Right ventricle myocardium superior (tissue), 1 donor: ENCODE measurements around the gene BHLHE23. TPM values are rescaled to one million over a fixed set of nuclear protein-coding genes. Genes with fewer than 3 reads are reported as not detected.

Experiments
- ATAC-seq: fragments of 200-7000 bp; cut with Tn5 transposase; one replicate; pipeline ENCODE4 v1.9.1; 2020; ENCODE audit warnings: mild to moderate bottlenecking; ENCODE audit not compliant: poor library complexity
- DNase-seq: peaks from one replicate; pipeline ENCODE4 v3.0.0-alpha.2; 2020
- intact Hi-C: fragments of 100-400 bp; cut with DNase I; formaldehyde crosslinking; loops from one replicate; pipeline ENCODE4 v1.11.2; 2022
- total RNA-seq: library from RNA; stranded (reverse); fragmentation: NEBNext Ultra II Directional; extraction: Animal tissue kit (Norgen Biotek cat#: 25700); gene quantifications from one replicate; pipeline ENCODE4 v1.2.1, GENCODE V29; 2021
- donor health status: DM: no; HTN: yes; CAD: no; lungs with severe emphysema.

Gene BHLHE23
- total RNA-seq, 1 donor from 2014 or later = not detected

DNA sequence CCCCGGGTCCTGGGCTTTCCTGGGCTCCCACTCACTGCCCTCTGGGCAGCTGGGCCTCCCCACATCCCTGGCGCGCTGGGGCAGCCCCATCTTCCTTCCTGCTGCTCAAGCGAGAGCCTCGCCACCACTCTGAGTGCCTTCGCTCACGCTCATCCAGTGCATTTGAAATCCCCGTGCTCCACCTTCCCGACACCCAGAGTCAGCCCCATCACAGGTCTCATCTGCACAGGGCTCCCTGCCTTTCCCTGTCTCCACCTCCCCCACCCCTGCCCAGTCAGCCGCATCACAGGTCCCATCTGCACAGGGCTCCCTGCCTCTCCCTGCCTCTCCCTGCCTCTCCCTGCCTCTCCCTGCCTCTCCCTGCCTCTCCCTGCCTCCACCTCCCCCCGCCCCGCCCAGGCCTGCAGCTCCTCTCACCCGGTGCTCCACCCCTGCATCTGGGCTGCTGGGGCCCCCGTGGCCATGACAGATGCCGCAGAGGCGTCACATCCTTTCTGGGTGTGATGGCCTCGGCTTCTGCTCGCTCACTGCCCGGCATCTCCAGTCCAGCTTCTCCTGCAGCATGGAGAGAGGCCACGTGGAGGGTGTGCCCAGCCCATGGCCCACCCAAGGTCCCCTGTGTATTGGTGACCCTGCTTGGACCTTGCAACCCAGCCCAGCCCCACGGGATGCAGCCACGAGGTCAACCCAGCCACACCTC is 9.0 kb upstream of the BHLHE23 start:
- DNase-seq (peak; percentile 23), ATAC-seq (no peak)
- intact Hi-C loops = no loop called here

DNA sequence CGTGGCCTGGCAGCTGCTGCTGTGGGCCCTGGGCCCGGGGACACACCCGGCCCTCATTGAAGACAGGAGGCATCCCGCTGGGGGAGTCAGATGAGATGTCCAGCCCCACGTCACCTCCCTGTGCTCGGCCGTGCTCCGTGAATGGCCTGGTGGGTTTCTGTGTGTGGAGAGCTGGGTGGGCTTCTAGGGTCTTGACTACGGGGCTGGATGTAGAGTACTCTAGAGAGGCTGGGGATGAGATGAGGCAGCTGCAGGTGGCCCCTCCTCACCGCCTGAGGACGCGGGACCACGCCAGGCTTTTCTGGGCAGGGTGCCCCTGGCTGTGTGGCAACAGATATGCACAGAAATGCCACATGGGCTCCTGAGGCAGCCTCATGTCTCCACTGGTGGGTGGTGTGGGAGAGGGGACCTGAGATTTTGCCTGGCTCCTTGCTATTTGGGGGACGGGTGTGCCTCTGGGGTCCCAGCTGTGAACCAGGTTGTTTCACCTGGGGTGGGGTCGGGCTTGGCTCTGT is 8.4 kb upstream of the BHLHE23 start:
- ATAC-seq (no peak), DNase-seq (peak; percentile 26)
- intact Hi-C loops = no loop called here

DNA sequence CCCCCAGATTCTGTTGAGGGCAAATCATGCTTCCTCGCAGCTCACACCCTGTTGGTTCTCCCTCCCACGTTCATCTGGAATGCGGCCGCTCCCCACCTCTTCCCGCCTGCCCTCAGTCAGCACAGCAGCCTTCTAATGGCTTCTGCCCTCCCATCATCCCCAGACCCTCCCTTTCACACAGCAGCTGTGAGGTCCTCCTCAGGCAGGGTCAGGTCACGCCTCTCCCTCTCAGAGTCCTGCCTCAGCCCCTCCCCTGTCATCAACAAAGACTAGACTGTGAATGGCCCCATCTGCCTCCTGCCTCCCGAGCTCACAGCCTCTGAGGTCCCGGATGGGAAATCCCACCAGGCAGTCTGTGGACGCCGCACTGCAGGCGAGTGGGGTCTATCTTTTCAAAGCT is 7.9 kb upstream of the BHLHE23 start:
- intact Hi-C loops = no loop called here
- DNase-seq (no peak), ATAC-seq (no peak)

DNA sequence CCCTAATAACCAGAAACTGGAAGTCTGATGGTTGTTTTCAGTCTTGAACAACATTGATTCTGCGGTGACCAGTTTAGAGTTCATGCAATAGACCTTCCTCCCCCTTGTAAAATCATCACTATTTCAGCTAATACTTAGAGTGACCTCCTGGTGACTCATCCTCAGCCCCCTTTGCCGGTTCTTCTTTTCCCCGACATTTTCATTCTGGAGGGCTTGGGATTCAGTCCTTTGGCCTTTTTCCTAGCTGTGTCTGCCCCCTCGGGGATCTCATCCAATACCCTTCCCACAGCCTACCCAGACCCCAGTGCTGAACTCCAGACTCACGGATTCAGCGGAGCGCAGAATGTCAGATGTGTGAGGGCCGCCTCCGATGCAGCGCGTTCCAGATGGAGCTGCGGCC is 7.5 kb upstream of the BHLHE23 start:
- DNase-seq = no peak
- no peak for ATAC-seq
- intact Hi-C loops = no loop called here

DNA sequence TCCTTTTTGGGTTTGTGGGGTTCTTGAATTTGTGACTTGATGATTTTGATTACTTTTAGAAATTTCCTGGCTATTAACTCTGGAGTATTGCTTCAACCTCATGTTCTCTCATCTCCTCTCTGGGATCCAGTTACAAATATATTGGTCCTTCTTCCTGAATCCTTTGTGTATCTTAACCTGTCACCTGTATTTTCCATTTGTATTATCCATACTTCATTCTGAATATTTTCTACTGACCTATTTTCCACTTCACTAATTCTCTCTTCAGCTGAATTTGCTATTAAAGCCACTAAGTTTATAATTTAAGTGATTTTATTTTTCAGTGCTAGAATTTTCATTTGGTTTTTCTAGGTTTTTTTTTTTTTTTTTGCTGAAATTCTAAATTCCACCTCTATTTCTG is 6.4 kb upstream of the BHLHE23 start:
- ATAC-seq = no peak
- no peak for DNase-seq
- intact Hi-C loops = no loop called here

DNA sequence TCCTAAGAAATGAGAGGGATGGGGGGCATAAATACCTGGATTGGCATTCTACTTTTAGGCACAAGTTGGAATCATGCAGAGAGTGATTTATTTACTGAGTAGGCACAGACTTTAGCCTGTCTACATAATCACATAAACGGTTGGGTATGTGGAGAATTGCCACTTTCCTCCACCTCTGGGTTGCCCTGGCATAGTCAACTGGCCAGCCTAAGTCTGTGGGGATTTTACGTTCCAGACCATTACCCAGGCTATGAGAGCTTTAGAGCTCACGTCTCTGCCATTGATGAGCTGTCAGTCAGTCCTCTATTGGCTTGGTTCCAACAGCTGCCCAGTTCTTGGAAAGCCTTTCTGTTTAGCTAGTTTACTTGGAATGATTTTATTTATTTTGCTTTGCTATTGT is 5.0 kb upstream of the BHLHE23 start:
- ATAC-seq (no peak), DNase-seq (no peak)
- intact Hi-C loops = no loop called here

DNA sequence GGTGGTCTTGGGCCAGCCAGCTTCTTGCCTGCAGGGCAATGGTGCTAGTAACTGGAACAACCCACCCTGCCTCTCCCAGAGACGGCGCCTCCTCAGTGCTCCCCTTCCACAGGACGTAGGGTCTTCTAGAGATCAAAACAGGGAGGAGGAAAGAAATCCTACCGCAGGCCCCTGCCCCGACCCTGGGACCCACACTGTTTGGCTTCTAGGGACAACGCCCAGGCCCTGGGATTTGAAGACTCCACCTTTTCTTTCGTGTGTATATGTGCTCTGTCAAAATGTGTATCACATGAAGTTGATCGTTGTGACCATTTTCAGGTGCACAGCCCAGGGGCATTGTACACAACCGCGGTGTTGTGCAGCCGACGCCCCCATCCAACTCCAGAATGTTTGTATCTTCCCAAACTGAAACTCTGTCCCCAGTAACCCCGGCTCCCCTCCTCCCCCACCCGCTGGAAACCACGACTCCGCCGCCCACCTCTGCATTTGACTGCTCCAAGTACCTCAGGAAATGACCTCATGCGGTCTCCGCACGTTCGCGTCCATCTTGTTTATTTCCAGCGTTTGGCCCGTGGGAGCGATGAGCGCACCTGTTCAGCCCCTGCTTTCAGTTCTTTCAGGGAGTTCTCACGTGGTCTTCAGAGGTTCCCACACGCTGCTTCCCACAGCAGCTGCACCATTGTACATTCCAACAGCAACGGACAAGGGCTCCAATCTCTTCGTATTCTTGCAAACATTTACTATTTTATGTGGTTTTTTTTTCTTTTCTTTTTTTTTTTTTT is 3.4 kb upstream of the BHLHE23 start:
- DNase-seq (no peak), ATAC-seq (no peak)
- intact Hi-C loops = loop anchor here (2.0 kb wide), 1 partner anchor 137 kb away; no protein-coding TSS in a partner anchor

DNA sequence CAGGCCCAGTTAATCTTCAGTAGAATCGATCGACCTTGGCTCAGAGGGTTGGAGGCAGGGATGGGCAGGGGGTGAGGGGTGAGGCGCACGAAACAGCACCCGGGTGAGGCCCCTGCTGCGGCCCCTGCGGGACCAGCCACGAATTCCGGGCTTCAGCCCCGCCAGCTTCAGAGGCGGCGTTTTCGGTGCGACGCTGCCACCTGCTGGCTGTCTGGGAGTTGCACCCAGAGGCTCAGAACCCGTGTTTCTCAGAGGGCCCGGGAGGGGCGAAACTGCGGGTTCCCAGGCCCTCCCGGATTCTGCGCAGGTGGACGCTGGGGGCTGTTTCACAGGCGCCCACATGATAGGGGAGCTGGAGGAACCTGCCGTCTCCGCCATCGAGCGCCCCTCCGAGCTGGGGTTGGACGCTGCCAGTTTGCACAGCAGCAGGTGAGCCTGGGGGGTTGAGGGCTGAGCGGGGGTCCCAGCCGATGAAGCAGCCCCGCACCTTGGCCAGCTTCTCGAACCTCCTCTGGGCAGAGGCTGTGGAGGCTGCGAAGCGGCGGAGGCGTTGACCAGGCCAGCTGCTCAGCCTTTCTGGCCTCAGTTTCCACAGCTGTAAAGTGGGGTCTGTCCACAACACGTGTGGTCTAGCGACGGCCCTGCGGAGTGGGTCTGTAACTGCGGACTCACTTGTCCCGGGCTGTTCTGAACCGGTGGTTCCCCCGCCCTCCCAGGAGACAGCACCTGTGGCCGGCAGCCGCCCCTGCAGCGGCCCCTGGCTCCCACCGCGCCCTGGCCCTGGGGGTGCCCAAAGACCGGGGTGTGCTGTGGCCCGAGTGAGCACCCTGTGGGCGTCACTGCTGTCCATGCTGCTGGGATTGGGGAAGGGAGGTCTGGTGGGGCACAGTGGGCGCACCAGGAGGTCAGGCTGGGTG is 2.5 kb upstream of the BHLHE23 start:
- DNase-seq = peak; percentile 84
- intact Hi-C loops = loop anchor here (2.0 kb wide), 1 partner anchor 137 kb away; no protein-coding TSS in a partner anchor
- ATAC-seq = peak; percentile 93

DNA sequence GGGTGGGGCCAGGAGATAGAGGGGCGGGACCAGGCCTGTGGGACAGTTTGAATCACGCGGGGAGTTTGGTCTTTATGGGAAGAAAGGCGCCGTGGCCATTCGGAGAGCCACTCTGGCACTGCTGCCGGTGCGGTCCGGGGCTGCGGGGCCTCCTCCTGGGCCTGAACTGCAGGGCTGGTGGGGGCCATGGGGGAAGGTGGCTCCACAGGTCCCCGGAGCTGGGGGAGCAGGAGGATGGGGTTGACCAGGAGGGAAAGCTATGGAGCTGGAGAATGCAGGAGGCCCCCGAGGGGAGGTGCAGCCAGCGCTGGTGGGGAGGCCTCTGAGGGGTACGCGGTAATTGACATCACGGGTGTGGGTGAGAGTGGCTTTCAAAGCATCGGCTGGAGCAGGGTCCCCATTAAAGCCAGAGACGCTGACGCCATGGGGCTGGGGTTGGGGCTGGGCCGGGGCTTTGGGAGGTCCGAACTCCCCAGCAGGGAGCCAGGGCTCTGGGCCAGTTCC is 1.8 kb upstream of the BHLHE23 start:
- no peak for ATAC-seq
- DNase-seq = no peak
- intact Hi-C loops = loop anchor here (2.0 kb wide), 1 partner anchor 136 kb away; no protein-coding TSS in a partner anchor

DNA sequence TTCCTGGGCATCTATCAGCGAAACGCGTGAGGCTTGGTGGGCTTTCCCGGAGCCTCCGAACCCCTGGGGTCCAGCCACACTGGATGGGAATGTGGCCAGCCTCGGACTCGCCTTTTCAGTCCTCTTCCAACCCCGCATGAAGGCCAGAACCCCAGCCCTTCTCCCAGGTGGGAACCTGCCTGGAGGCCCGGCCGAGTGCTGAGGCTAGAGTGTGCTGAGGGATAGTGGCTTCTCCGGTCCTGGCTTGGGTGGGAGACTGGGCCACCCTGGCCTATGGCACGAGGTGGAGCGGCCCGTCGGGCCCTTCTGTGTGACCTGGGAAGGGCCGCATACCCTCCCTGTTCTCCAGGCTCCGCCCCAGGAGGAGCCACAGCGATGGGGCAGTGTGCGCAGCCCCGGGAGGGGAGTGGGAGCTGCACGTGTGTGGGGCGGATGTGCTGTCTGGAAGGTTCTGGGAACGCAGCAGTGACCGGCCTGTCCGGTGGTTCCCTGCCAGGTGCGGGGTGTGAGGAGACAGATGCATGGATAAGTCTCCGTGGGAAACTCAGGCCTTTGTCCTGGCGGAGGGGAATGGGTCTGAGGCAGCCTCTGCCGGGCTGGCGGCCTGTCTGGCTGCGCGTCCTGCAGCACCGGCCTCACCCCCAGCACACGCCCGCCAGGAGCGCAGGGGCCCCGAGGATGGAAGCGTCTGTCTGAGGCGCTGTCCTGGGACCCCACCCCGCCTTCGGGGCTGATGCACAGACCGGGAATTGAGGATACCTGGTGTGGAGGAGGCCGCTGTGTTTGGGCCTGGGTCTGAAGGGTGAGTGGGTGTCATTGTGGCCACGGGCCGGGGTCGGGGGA is 1.1 kb upstream of the BHLHE23 start:
- ATAC-seq (no peak), DNase-seq (no peak)
- intact Hi-C loops = loop anchor here (2.0 kb wide), 1 partner anchor 135 kb away; no protein-coding TSS in a partner anchor

DNA sequence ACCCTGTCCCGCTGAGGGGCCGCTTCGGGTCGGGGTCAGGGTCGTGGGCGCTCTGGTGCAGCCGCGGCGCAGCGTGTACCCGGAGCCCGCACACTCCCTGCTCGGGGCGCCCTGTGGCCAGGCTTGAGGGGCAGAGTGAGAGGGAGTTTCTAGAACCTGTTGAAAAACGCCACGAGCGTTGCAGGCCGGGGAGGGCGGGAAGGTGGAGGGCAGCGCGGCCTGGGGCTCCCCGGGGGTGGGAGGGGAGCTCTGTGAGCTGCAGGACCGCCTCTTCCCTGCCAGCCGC is 539 bp upstream of the BHLHE23 start:
- intact Hi-C loops = no loop called here
- no peak for ATAC-seq
- DNase-seq = no peak

DNA sequence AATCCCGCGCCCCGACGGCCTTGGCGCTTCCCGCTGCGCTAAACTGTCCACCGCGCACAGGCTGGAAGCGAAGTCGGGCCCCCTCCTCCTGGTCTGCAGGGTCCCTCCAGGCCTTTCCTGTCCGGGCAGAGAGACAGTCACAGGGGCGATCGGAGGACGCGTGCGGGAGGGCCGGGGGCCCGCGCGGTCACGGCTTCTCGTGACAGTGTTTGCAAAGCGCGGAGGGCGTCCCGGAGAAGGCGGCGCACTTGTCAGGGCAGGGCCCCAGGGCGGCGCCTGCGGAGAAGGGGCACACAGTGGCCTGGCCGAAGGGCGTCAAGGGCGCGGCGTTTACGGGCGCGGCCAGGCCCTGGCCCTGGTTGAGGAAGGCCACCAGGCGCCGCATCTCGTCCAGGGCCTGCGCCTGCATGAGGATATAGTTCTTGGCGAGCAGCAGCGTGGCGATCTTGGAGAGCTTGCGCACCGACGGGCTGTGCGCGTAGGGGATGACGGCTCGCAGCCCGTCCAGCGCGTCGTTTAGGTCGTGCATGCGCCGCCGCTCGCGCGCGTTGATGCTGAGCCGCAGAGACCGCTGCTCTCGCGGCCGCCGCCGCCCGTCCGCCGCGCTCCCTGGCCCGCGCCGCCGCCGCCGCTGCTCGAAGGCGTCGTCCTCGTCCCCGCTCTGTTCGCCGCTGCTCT is 763 bp downstream of the BHLHE23 start:
- intact Hi-C loops = no loop called here
- ATAC-seq (no peak), DNase-seq (no peak)

DNA sequence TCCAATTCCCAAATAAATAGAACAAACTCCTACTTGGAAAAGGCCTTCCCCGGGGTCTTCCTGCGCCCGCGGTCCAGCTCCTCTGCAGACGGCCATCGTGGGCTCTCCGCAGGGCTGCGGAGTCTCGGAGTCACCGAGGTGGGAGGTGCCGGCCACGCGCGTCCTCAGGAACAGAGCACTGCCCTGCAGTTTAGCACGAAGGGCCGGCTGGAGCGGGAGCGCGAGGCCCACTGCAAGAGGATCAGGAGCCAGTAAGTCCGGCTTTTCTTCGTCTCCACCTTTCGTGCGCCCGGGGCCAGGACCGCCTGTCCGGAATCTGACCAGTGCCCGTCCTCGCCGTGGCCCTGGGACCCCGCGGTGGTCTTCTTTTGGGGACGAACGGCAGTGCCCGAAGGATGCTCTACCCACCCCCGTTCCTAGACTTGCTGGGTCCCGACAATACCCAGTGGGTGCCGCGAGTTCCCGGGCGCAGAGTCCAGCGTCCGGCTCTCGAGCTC is 1.4 kb downstream of the BHLHE23 start:
- intact Hi-C loops = no loop called here
- no peak for DNase-seq
- no peak for ATAC-seq

DNA sequence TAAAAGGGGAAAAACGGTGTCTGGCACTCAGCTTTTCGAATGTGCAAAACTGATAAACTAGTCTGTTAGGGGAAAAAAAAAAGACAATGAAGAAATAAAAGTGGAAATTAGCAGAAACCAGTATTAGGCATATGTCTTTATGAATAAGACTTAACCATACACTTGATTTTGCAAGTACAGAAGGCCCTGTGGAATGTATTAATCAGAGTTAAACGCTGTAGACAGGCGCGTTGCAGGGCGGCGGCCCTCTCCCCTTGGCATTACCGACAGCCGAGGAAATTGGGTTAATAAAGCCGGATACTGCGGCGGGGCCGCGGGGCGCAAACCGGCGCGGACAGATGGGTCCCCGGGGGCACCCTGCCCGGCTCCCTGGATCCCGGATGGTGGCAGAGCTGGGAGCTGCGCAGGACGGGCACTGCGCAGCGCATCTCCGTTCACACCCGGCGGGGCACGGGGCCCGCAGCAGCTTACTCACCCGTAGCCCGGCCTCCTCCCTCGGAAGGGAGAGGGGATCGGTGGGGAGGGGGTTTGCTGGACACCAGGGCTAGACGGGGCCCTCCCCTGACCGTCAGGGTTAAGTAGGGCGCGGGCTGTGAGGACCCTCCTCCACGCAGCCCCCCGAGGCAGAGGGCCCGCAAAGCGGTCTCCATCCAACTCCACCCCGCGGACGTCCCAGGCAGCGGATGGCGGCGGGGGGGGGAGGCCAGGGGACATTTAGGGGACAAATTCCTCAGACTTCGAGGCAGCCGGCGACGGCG is 2.0 kb downstream of the BHLHE23 start:
- DNase-seq = no peak
- intact Hi-C loops = no loop called here
- no peak for ATAC-seq

DNA sequence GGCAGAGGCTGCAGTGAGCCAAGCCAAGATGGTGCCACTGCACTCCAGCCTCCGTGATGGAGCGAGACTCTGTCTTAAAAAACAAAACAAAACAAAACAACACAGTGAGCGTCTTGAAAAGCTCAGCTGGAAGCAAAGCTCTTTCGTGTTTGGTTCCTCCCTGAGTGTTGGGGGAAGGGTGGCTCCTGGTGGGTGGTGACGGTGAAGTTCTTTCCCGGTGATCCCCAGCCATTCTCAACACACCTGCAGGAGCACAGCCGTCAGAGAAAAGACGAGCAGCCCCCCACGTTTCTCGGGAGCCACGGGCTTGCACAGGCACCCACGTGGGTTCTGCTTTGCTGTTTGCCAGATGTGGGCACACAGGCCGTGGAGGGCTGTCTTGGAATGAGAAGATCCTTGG is 3.2 kb downstream of the BHLHE23 start:
- ATAC-seq = no peak
- DNase-seq = no peak
- intact Hi-C loops = no loop called here

DNA sequence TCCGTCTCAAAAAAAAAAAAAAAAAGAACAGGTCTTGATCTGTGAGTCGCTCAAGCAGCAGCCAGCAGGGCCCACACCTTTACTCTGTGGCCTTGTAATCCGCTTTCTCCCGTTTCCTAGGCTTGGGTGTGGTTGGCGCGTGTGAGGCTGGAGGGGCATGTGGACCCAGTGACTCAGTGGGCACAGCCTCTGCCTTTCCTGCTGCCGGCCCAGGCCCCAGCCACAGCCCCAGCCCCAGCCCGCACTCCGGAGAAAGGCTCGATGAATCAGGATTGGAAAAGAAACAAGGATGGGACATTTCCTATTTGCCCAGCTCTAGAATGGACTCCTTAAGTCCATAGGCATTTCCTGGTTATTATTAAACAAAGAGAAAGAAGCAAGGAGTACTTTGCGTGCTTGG is 4.3 kb downstream of the BHLHE23 start:
- DNase-seq (no peak), ATAC-seq (no peak)
- intact Hi-C loops = no loop called here

DNA sequence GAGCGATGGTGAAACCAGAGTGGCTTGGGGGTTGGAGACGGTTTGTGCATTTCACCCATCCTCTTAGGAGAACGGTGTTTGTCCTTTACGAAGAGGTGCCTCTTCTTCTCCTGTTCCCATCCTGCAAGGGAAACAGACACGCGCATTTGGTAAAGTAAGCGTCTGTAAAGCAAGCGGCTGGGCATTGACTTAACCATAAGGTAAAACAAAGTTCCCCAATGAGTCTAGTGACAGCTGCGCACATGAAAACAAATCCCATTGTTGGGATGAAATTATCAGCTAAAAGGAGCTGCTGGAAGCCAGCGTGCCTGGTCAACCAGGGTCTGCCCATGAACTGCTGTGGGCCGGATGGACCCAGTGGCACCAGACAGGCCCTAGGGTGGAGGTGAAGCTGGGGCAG is 5.8 kb downstream of the BHLHE23 start:
- DNase-seq (no peak), ATAC-seq (no peak)
- intact Hi-C loops = no loop called here
